Kidney capillary endothelial cell (primary cell): ENCODE measurements around the gene OVOL2.
"Not testable (repeated sequence)": the region's sequence is repeated elsewhere in the genome, so short reads cannot be mapped to it uniquely, and the experiment has no call there.

Source experiments
- DNase-seq: peaks from one replicate; pipeline ENCODE4 v3.0.0-alpha.2; 2018; ENCODE audit warnings: low spot score

Gene OVOL2

GRCh38 chr20:18057994-18058349 lies 256 bp upstream of the OVOL2 start:
- DNase-seq: no peak

GRCh38 chr20:18056174-18057100 lies 1.3 kb downstream of the OVOL2 start:
- no peak for DNase-seq

GRCh38 chr20:18055261-18055660 lies 2.5 kb downstream of the OVOL2 start:
- no peak for DNase-seq

- no peak for DNase-seq
Observed at GRCh38 chr20:18052856-18053255, 4.9 kb downstream of the OVOL2 start.

GRCh38 chr20:18050628-18051027 lies 7.1 kb downstream of the OVOL2 start:
- DNase-seq: no peak

- no peak for DNase-seq
Observed at GRCh38 chr20:18048176-18048575, 9.5 kb downstream of the OVOL2 start.

GRCh38 chr20:18046535-18046934 lies 11.2 kb downstream of the OVOL2 start:
- no peak for DNase-seq

GRCh38 chr20:18042229-18042628 lies 15.5 kb downstream of the OVOL2 start:
- DNase-seq: no peak

- no peak for DNase-seq
Observed at GRCh38 chr20:18041462-18041861, 16.3 kb downstream of the OVOL2 start.

GRCh38 chr20:18039063-18039462 lies 18.7 kb downstream of the OVOL2 start:
- DNase-seq: no peak

- no peak for DNase-seq
Observed at GRCh38 chr20:18034039-18034438, 23.7 kb downstream of the OVOL2 start.

- no peak for DNase-seq
Observed at GRCh38 chr20:18032977-18033892, 24.5 kb downstream of the OVOL2 start.

- no peak for DNase-seq
Observed at GRCh38 chr20:18031888-18032509, 25.7 kb downstream of the OVOL2 start.

- DNase-seq: no peak
Observed at GRCh38 chr20:18031050-18031449, 26.7 kb downstream of the OVOL2 start.

- no peak for DNase-seq
Observed at GRCh38 chr20:18030020-18030419, 27.7 kb downstream of the OVOL2 start.

GRCh38 chr20:18027011-18027410 lies 30.7 kb downstream of the OVOL2 start:
- DNase-seq: not testable (repeated sequence)

- no peak for DNase-seq
Observed at GRCh38 chr20:18024606-18025127, 33.0 kb downstream of the OVOL2 start.

GRCh38 chr20:18020931-18021330 lies 36.8 kb downstream of the OVOL2 start:
- no peak for DNase-seq

GRCh38 chr20:18019068-18019467 lies 38.6 kb downstream of the OVOL2 start:
- no peak for DNase-seq

- DNase-seq: no peak
Observed at GRCh38 chr20:18018100-18018499, 39.6 kb downstream of the OVOL2 start.

- no peak for DNase-seq
Observed at GRCh38 chr20:18016772-18017171, 40.9 kb downstream of the OVOL2 start.

GRCh38 chr20:18014411-18014810 lies 43.3 kb downstream of the OVOL2 start:
- no peak for DNase-seq
